NB4 (cell line): ENCODE measurements around the gene PACS1.

ENCODE experiments used
- CTCF ChIP-seq: IDR thresholded peaks from one replicate; pipeline ENCODE4 v1.5.1; 2012; ENCODE audit warnings: low read depth, low read length
- MAX ChIP-seq: IDR thresholded peaks from 2 replicates; pipeline ENCODE4 v1.6.1; 2011; ENCODE audit warnings: low read depth, low read length
- MYC ChIP-seq: IDR thresholded peaks from 2 replicates; pipeline ENCODE4 v1.6.1; 2011; ENCODE audit warnings: low read depth, low read length
- POLR2A ChIP-seq: IDR thresholded peaks from 2 replicates; pipeline ENCODE4 v1.6.1; 2011; ENCODE audit warnings: mild to moderate bottlenecking; ENCODE audit not compliant: insufficient read length; ENCODE audit errors: extremely low read depth

GRCh38 chr11:66083767-66084166 lies 13.7 kb downstream of the PACS1 start:
- TF ChIP-seq CTCF (no peak), POLR2A (no peak), MYC (no peak), MAX (no peak)
